Neuronal stem cell (in vitro differentiated cells): ENCODE data around the gene FRS2.

Experiments
- DNase-seq: peaks from one replicate; pipeline ENCODE4 v3.0.0-alpha.2; 2013; ENCODE audit warnings: low spot score
- H2AFZ ChIP-seq: one replicate; pipeline ENCODE4 v1.6.1; 2013; ENCODE audit warnings: mild to moderate bottlenecking, low read length, inconsistent platforms
- H2AK5ac ChIP-seq: 2 replicates; pipeline ENCODE4 v1.6.1; 2013; ENCODE audit warnings: low read depth, mild to moderate bottlenecking, inconsistent platforms, low read length, moderate library complexity, mixed read lengths
- H2BK120ac ChIP-seq: 2 replicates; pipeline ENCODE4 v1.6.1; 2013; ENCODE audit warnings: low read depth, mild to moderate bottlenecking, inconsistent platforms, low read length, moderate library complexity, mixed read lengths
- H2BK12ac ChIP-seq: one replicate; pipeline ENCODE4 v1.6.1; 2013; ENCODE audit warnings: low read length, inconsistent platforms
- H2BK15ac ChIP-seq: 2 replicates; pipeline ENCODE4 v1.6.1; 2013; ENCODE audit warnings: mild to moderate bottlenecking, low read length, inconsistent platforms, mixed read lengths
- H2BK5ac ChIP-seq: one replicate; pipeline ENCODE4 v1.6.1; 2013; ENCODE audit warnings: inconsistent platforms, mild to moderate bottlenecking, low read length, moderate library complexity
- H3K14ac ChIP-seq: one replicate; pipeline ENCODE4 v1.6.1; 2013; ENCODE audit warnings: low read length, inconsistent platforms
- H3K18ac ChIP-seq: 2 replicates; pipeline ENCODE4 v1.6.1; 2013; ENCODE audit warnings: low read length, inconsistent platforms
- H3K23ac ChIP-seq: 2 replicates; pipeline ENCODE4 v1.6.1; 2013; ENCODE audit warnings: low read depth, mild to moderate bottlenecking, mixed read lengths, low read length, inconsistent platforms; ENCODE audit not compliant: poor library complexity
- H3K27ac ChIP-seq: replicated peaks from 3 replicates; pipeline ENCODE4 v1.5.1; 2013; ENCODE audit warnings: low read length, inconsistent platforms
- H3K27me3 ChIP-seq, 3 experiments: 2 replicates each; pipeline ENCODE4 v1.6.1; 2013; ENCODE audit warnings: low read length in 3 of 3, mild to moderate bottlenecking in 2 of 3, inconsistent platforms in 1 of 3, low read depth in 1 of 3, mixed read lengths in 1 of 3, moderate library complexity in 1 of 3; ENCODE audit not compliant: control insufficient read depth in 3 of 3, insufficient read depth in 3 of 3
- H3K36me3 ChIP-seq, 2 donors: replicated peaks in 1 of 2; 2 replicates each; pipeline ENCODE4 v1.6.1; 2013; ENCODE audit warnings: low read length in 2 of 2; ENCODE audit not compliant: control insufficient read depth in 2 of 2, insufficient read depth in 2 of 2
- H3K4ac ChIP-seq: 2 replicates; pipeline ENCODE4 v1.6.1; 2013; ENCODE audit warnings: inconsistent platforms, mild to moderate bottlenecking, low read length, moderate library complexity
- H3K4me1 ChIP-seq, 2 donors: 1 replicate in 1 of 2; 2 replicates in 1 of 2; pipeline ENCODE4 v1.6.1; 2013; ENCODE audit warnings: low read length in 2 of 2, low read depth in 1 of 2; ENCODE audit not compliant: control insufficient read depth in 2 of 2, insufficient read depth in 1 of 2
- H3K4me2 ChIP-seq: one replicate; pipeline ENCODE4 v1.6.1; 2013; ENCODE audit warnings: mild to moderate bottlenecking, low read length, inconsistent platforms; ENCODE audit not compliant: insufficient read depth, poor library complexity, severe bottlenecking
- H3K4me3 ChIP-seq, 2 donors: 2 replicates each; pipeline ENCODE4 v1.5.1; 2013; ENCODE audit warnings: low read length in 2 of 2, mild to moderate bottlenecking in 2 of 2, inconsistent platforms in 1 of 2, moderate library complexity in 1 of 2
- H3K79me1 ChIP-seq: one replicate; pipeline ENCODE4 v1.6.1; 2013; ENCODE audit warnings: low read depth, mild to moderate bottlenecking, inconsistent platforms, low read length, moderate library complexity
- H3K9ac ChIP-seq: one replicate; pipeline ENCODE4 v1.6.1; 2013; ENCODE audit warnings: mild to moderate bottlenecking, low read depth, low read length, inconsistent platforms; ENCODE audit not compliant: poor library complexity
- H3K9me3 ChIP-seq, 2 donors: replicated peaks in 1 of 2; 2 replicates each; pipeline versions ENCODE3 to v1.6.1; 2013; ENCODE audit warnings: low read length in 2 of 2, mild to moderate bottlenecking in 2 of 2, inconsistent platforms in 1 of 2, low read depth in 1 of 2, mixed read lengths in 1 of 2, moderate library complexity in 1 of 2; ENCODE audit not compliant: control insufficient read depth in 2 of 2, insufficient read depth in 1 of 2
- H4K8ac ChIP-seq: one replicate; pipeline ENCODE4 v1.6.1; 2013; ENCODE audit warnings: low read depth, mild to moderate bottlenecking, inconsistent platforms, low read length, moderate library complexity
- H4K91ac ChIP-seq: one replicate; pipeline ENCODE4 v1.6.1; 2013; ENCODE audit warnings: low read length, low read depth, mild to moderate bottlenecking, inconsistent platforms; ENCODE audit not compliant: poor library complexity
- WGBS, 2 donors: extraction: QIAGEN DNeasy Blood & Tissue Kit; methylation state at CpG; one replicate each; pipeline ENCODE4 v1.1.7; 2013; ENCODE audit warnings: missing lambda C conversion rate in 2 of 2, mixed read lengths in 1 of 2; ENCODE audit not compliant: insufficient read length in 2 of 2, insufficient replicate concordance in 1 of 2; ENCODE audit errors: extremely low coverage in 2 of 2; 5-methylcytosine and 5-hydroxymethylcytosine counted together

The FRS2 gene

GRCh38 chr12:69578283-69578682 lies 108.1 kb downstream of the FRS2 start:
- no peak overlapping the region for H2AK5ac ChIP-seq
- H3K14ac ChIP-seq: no peak overlapping the region
- no peaks in the 10 kb centered on the region for H3K27me3 ChIP-seq
- H3K18ac ChIP-seq: no peak overlapping the region
- no peak overlapping the region for H3K4ac ChIP-seq
- H4K91ac ChIP-seq: no peak overlapping the region
- H3K27ac ChIP-seq: no peak overlapping the region
- H3K9me3 ChIP-seq: peaks cover 0 to 1% of the 10 kb centered on the region in 2 donors
- H3K4me2 ChIP-seq: no peak overlapping the region
- no peak overlapping the region for H3K9ac ChIP-seq
- no peak overlapping the region for H4K8ac ChIP-seq
- H3K4me3 ChIP-seq: no peak overlapping the region
- H2BK120ac ChIP-seq: no peak overlapping the region
- no peak overlapping the region for H2AFZ ChIP-seq
- no peaks in the 10 kb centered on the region for H3K79me1 ChIP-seq
- no peaks in the 10 kb centered on the region for H3K4me1 ChIP-seq
- WGBS, 2 donors: no CpG with 5 or more reads among the region's 2 CpGs
- H2BK5ac ChIP-seq: no peak overlapping the region
- H3K23ac ChIP-seq: no peak overlapping the region
- H3K36me3 ChIP-seq: peaks cover 14 to 40% of the 10 kb centered on the region in 2 donors
- no peak overlapping the region for H2BK15ac ChIP-seq
- DNase-seq: no peak
- no peak overlapping the region for H2BK12ac ChIP-seq

DNA sequence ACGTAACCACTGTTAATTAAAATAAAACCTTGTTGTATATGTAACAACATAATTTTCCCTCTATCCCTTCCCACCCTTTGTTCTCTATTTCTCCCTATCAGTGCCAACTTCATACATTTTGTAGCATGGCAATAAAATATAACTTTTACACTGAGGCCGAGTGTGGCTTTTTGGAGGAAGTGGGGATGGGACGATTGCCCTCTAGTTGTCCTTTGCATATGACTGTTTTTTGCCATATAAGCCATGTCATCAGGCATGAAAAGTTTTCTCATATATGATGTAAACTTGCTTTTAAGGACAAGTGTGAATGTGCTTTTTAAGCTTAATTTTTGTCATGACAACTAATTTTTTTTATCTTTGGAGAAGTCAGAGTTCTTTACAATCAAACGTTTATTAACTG lies 108.8 kb downstream of the FRS2 start:
- no peak overlapping the region for H2BK5ac ChIP-seq
- no peak overlapping the region for H2BK15ac ChIP-seq
- no peak overlapping the region for H2BK120ac ChIP-seq
- H2BK12ac ChIP-seq: no peak overlapping the region
- H3K27ac ChIP-seq: no peak overlapping the region
- H3K9ac ChIP-seq: no peak overlapping the region
- H2AK5ac ChIP-seq: no peak overlapping the region
- peaks cover 10 to 32% of the 10 kb centered on the region in 2 donors for H3K36me3 ChIP-seq
- no CpG with 5 or more reads among the region's 4 CpGs for WGBS, 2 donors
- H3K4ac ChIP-seq: no peak overlapping the region
- H4K91ac ChIP-seq: no peak overlapping the region
- no peak for DNase-seq
- H4K8ac ChIP-seq: no peak overlapping the region
- no peaks in the 10 kb centered on the region for H3K79me1 ChIP-seq
- no peaks in the 10 kb centered on the region for H3K4me1 ChIP-seq
- H3K14ac ChIP-seq: no peak overlapping the region
- H3K4me3 ChIP-seq: no peak overlapping the region
- H3K9me3 ChIP-seq: peaks cover 0 to 1% of the 10 kb centered on the region in 2 donors
- no peak overlapping the region for H3K4me2 ChIP-seq
- H3K27me3 ChIP-seq: no peaks in the 10 kb centered on the region
- no peak overlapping the region for H3K18ac ChIP-seq
- H2AFZ ChIP-seq: no peak overlapping the region
- H3K23ac ChIP-seq: no peak overlapping the region

DNA sequence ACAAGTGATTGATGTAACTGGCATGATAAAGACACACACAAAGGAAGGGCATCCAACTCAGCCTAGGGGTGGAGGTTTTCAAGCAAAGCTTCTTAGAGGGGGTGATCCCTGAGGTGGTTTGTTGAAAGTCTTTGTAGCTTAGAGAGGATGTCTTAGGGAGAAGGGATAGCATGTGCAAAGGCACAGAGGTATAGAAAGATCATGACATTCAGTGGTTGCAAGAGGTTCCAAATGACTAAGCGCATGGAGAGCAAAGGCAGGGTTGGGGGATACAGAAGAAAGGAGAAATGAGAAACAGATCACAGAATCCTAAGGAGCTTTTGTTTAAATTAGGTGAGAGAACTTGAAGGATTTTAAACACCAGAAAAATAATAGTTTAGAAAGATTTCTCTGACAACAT lies 109.9 kb downstream of the FRS2 start:
- H2BK5ac ChIP-seq: no peak overlapping the region
- no peak overlapping the region for H3K27ac ChIP-seq
- H3K9ac ChIP-seq: no peak overlapping the region
- no peak overlapping the region for H3K4me3 ChIP-seq
- DNase-seq: no peak
- H3K27me3 ChIP-seq: no peaks in the 10 kb centered on the region
- H2AK5ac ChIP-seq: no peak overlapping the region
- no peak overlapping the region for H4K91ac ChIP-seq
- WGBS, 2 donors: no CpG with 5 or more reads among the region's 1 CpG
- no peak overlapping the region for H2BK12ac ChIP-seq
- no peak overlapping the region for H3K4ac ChIP-seq
- H2AFZ ChIP-seq: no peak overlapping the region
- no peak overlapping the region for H2BK120ac ChIP-seq
- H3K79me1 ChIP-seq: no peaks in the 10 kb centered on the region
- no peak overlapping the region for H3K18ac ChIP-seq
- H3K9me3 ChIP-seq: no peaks in the 10 kb centered on the region
- H3K23ac ChIP-seq: no peak overlapping the region
- no peak overlapping the region for H2BK15ac ChIP-seq
- no peak overlapping the region for H3K14ac ChIP-seq
- H3K4me2 ChIP-seq: no peak overlapping the region
- no peak overlapping the region for H4K8ac ChIP-seq
- peaks cover 3 to 22% of the 10 kb centered on the region in 2 donors for H3K36me3 ChIP-seq
- H3K4me1 ChIP-seq: peaks cover 0 to 2% of the 10 kb centered on the region in 2 donors

DNA sequence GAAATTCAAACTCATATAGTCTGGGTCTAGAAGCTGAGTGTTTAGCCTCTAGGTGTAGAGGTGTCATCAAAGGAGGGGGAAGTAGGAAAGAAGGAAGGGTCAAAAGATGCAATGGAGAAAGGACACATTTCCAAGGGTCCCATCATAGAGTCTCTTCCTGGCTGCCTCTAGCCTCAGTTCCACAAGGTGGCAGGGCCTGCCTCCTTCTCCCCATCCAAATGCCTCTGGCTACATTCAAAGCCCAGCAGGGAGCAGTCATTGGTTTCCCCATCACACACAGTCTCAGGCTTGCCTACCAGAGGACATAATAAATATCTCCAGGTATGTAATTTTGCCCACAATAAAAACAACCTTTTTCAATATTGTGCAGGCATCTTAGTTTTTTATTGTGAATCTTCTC lies 113.0 kb downstream of the FRS2 start:
- Histone ChIP-seq H4K91ac (no peak overlapping the region), H2AFZ (no peak overlapping the region), H2BK120ac (no peak overlapping the region), H3K23ac (no peak overlapping the region), H2BK15ac (no peak overlapping the region), H3K4me3 (no peak overlapping the region), H2AK5ac (no peak overlapping the region), H3K9ac (no peak overlapping the region), H3K4me2 (no peak overlapping the region), H3K14ac (no peak overlapping the region), H3K27ac (no peak overlapping the region), H2BK5ac (no peak overlapping the region), H3K4me1 (peaks cover 0 to 2% of the 10 kb centered on the region in 2 donors), H4K8ac (no peak overlapping the region), H3K4ac (no peak overlapping the region), H3K36me3 (peaks cover 7 to 24% of the 10 kb centered on the region in 2 donors), H2BK12ac (no peak overlapping the region), H3K27me3 (no peaks in the 10 kb centered on the region), H3K18ac (no peak overlapping the region), H3K79me1 (peaks cover 2% of the 10 kb centered on the region), H3K9me3 (no peaks in the 10 kb centered on the region)
- no peak for DNase-seq
